Fibroblast of lung (primary cell): ENCODE measurements around the gene SDR39U1.

Source experiments
- EZH2 ChIP-seq: IDR thresholded peaks from 2 replicates; pipeline ENCODE4 v1.5.1; 2012; ENCODE audit warnings: low read length, control low read depth, mild to moderate bottlenecking; ENCODE audit errors: missing control alignments
- TF ChIP-seq, protein P1 (sequence below), 2 donors: IDR thresholded peaks in 1 of 2; conservative IDR thresholded peaks in 1 of 2; 1 replicate in 1 of 2; 2 replicates in 1 of 2; pipeline ENCODE4 v1.5.1; 2011 to 2012; ENCODE audit warnings: low read length in 2 of 2, control low read depth in 1 of 2, inconsistent platforms in 1 of 2, low read depth in 1 of 2, mild to moderate bottlenecking in 1 of 2

DNA sequence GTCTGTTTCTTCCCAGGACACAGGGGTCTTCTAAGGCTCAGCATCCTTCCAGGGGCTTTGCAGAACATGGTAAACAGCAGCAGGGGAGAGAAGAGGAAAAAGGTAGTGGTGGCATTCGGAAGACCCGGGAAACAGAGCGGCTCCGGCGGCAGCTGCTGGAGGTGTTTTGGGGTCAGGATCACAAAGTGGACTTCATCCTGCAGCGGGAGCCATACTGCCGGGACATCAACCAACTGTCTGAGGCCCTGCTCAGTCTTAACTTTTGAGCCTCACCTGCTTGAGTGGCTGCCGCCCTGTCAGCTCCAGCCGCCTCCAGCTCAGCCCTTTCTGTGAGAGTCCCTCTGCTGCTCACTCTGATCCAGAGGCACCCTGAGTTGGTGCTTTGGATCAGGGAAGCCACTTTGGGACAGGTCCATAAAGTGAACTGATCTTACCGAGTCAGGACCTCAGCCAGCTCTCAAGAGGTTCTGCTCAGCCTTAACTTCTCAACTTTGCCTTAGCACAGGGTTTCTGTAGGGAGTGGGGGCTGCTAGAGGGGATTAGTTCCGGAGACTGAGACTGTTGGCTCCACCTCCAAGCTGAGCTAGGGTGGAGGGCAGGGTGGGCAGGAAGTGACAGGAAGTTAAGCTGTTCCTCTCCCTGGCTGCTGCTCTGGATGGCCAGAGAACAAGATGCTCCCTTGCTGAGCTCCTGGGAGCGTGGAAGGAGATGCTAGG is 5.4 kb downstream of the SDR39U1 start:
- TF ChIP-seq, protein P1, sequence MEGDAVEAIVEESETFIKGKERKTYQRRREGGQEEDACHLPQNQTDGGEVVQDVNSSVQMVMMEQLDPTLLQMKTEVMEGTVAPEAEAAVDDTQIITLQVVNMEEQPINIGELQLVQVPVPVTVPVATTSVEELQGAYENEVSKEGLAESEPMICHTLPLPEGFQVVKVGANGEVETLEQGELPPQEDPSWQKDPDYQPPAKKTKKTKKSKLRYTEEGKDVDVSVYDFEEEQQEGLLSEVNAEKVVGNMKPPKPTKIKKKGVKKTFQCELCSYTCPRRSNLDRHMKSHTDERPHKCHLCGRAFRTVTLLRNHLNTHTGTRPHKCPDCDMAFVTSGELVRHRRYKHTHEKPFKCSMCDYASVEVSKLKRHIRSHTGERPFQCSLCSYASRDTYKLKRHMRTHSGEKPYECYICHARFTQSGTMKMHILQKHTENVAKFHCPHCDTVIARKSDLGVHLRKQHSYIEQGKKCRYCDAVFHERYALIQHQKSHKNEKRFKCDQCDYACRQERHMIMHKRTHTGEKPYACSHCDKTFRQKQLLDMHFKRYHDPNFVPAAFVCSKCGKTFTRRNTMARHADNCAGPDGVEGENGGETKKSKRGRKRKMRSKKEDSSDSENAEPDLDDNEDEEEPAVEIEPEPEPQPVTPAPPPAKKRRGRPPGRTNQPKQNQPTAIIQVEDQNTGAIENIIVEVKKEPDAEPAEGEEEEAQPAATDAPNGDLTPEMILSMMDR (conservative IDR thresholded peaks at IDR 0.05 in 1 of 2, IDR thresholded peaks at IDR 0.05 in 1 of 2; ENCODE audit: low read depth in 1 of 2, low read length in 2 of 2): no peak
- no peak for TF ChIP-seq EZH2
